HFFc6 (cell line): ENCODE data around the gene LY9. TPM values are rescaled to one million over a fixed set of nuclear protein-coding genes. Genes with fewer than 3 reads are reported as not detected.
"Not testable (repeated sequence)": the region's sequence is repeated elsewhere in the genome, so short reads cannot be mapped to it uniquely, and the experiment has no call there.

Source experiments
- DNase-seq: peaks from one replicate; pipeline ENCODE4 v3.0.0-alpha.2; 2018
- H3K27ac Mint-ChIP-seq: 2 replicates; pipeline ENCODE4 v1.8.0; 2020; ENCODE audit warnings: mild to moderate bottlenecking, mixed read lengths
- H3K27me3 Mint-ChIP-seq: 2 replicates; pipeline ENCODE4 v1.8.0; 2021; ENCODE audit warnings: mild to moderate bottlenecking, moderate library complexity, mixed read lengths; ENCODE audit not compliant: insufficient read depth
- H3K36me3 Mint-ChIP-seq: 2 replicates; pipeline ENCODE4 v1.8.0; 2021; ENCODE audit warnings: low read depth, mixed read lengths
- H3K4me1 Mint-ChIP-seq: 2 replicates; pipeline ENCODE4 v1.8.0; 2020; ENCODE audit warnings: low read depth, mixed read lengths
- H3K4me3 Mint-ChIP-seq: 2 replicates; pipeline ENCODE4 v1.8.0; 2020; ENCODE audit warnings: mild to moderate bottlenecking, moderate library complexity, mixed read lengths
- H3K9me3 Mint-ChIP-seq: 2 replicates; pipeline ENCODE4 v1.8.0; 2020; ENCODE audit warnings: mild to moderate bottlenecking, mixed read lengths
- CTCF ChIP-seq: fragments of 200-600 bp; sonication (generic); IDR thresholded peaks from 2 replicates; pipeline ENCODE4 v1.5.0; 2021; ENCODE audit warnings: antibody characterized with exemption, mild to moderate bottlenecking
- total RNA-seq, 6 experiments: library from RNA; stranded (reverse); fragmentation: NEBNext Ultra II Directional; extraction: Animal tissue kit (Norgen Biotek cat#: 25700); gene quantifications; 2 replicates in 1 of 6; 3 replicates in 5 of 6; pipeline ENCODE4 v1.2.3, GENCODE V29; 2021

Gene LY9
- total RNA-seq, 6 experiments from 2014 or later, result not detected

GRCh38 chr1:160874935-160875334 is 79.0 kb downstream of the LY9 start:
- no peak overlapping the region for H3K27ac Mint-ChIP-seq

GRCh38 chr1:160875591-160875990 is 79.6 kb downstream of the LY9 start:
- H3K36me3 Mint-ChIP-seq, H3K27ac Mint-ChIP-seq, H3K4me3 Mint-ChIP-seq, H3K9me3 Mint-ChIP-seq, H3K27me3 Mint-ChIP-seq, H3K4me1 Mint-ChIP-seq, DNase-seq: not testable (repeated sequence)

More at GRCh38 chr1:160874935-160875334, 79.0 kb downstream of the LY9 start:
- Mint-ChIP-seq H3K9me3 (no peaks in the 10 kb centered on the region), H3K4me3 (no peak overlapping the region), H3K4me1 (no peaks in the 10 kb centered on the region), H3K36me3 (no peaks in the 10 kb centered on the region), H3K27me3 (peaks cover 3% of the 10 kb centered on the region)
- no peak for TF ChIP-seq CTCF
- no peak for DNase-seq

GRCh38 chr1:160876311-160876710 is 80.3 kb downstream of the LY9 start:
- Mint-ChIP-seq H3K4me3 (no peak overlapping the region), H3K4me1 (no peaks in the 10 kb centered on the region), H3K27ac (no peak overlapping the region), H3K9me3 (no peaks in the 10 kb centered on the region), H3K27me3 (peaks cover 6% of the 10 kb centered on the region), H3K36me3 (no peaks in the 10 kb centered on the region)
- DNase-seq, result no peak
- no peak for TF ChIP-seq CTCF

- H3K9me3 Mint-ChIP-seq, result no peaks in the 10 kb centered on the region
- H3K27me3 Mint-ChIP-seq, result peaks cover 8% of the 10 kb centered on the region
- no peak for DNase-seq
- no peak overlapping the region for H3K27ac Mint-ChIP-seq
- no peaks in the 10 kb centered on the region for H3K4me1 Mint-ChIP-seq
- no peak overlapping the region for H3K4me3 Mint-ChIP-seq
- no peak for TF ChIP-seq CTCF
- H3K36me3 Mint-ChIP-seq, result no peaks in the 10 kb centered on the region
Measured at GRCh38 chr1:160877221-160877620, 81.2 kb downstream of the LY9 start.

Other genes starting within 250 kb of the LY9 start
- gene CD84, start 216.7 kb upstream of the LY9 start, total RNA-seq, result not detected
- not detected for gene SLAMF1, start 149.1 kb upstream of the LY9 start, total RNA-seq
- not detected for gene CD48, start 84.4 kb upstream of the LY9 start, total RNA-seq
- not detected for gene SLAMF7, start 56.9 kb upstream of the LY9 start, total RNA-seq
- not detected for gene CD244, start 66.7 kb downstream of the LY9 start, total RNA-seq
- not detected for gene ITLN1, start 89.0 kb downstream of the LY9 start, total RNA-seq
- gene ITLN2, start 158.6 kb downstream of the LY9 start, total RNA-seq, result not detected
- under 1 TPM in 4 of 6 experiments, not detected in 2; 0.05 to 0.38 (median 0.14) TPM for gene F11R, start 225.0 kb downstream of the LY9 start, total RNA-seq
- gene TSTD1, start 242.8 kb downstream of the LY9 start, total RNA-seq, result not detected
- 10 to 100 TPM; 31.2 to 38.0 (median 33.4) TPM for gene USF1, start 249.8 kb downstream of the LY9 start, total RNA-seq